ENCODE data around the gene DGKE. TPM values are rescaled to one million over a fixed set of nuclear protein-coding genes. Genes with fewer than 3 reads are reported as not detected.

The DGKE gene
- total RNA-seq, 1 experiment from 2014 or later: 8.5 TPM

DNA sequence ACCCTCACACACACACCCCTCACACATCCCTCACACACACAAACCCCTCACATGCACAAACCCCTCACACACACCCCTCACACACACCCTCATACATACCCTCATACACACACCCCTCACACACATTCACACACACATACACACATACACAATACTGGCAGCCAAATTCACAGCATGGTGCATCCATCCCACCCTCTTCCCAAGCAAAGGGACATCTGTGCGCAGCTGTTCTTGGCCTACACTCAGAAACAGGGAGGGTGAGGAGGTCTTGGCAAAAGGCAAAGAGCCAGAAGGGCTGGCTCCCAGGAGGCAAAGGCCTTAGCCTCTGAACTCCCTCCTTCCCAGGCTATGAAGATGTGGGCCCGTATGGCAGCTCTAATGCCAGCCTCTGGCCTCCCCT, 23.6 kb upstream of the DGKE start:
- POLR2A ChIA-PET: no interaction called here
- DNase-seq (ENCODE audit: low spot score): no peak
- Mint-ChIP-seq H3K9me3 (no peaks in the 10 kb centered on the region), H3K27ac (no peak overlapping the region), H3K36me3 (0 out of 2 replicates have a peak, but pooled peaks cover 3% of the 10 kb centered on the region), H3K4me1 (peaks cover 3% of the 10 kb centered on the region; the same call in 1 of the 2 replicates), H3K27me3 (ENCODE audit: low read depth) (no peaks in the 10 kb centered on the region), H3K4me3 (no peak overlapping the region)
- TF ChIP-seq ZNF138 (CRISPR knock-in tag; conservative IDR thresholded peaks at IDR 0.05) (no peak), ZBTB21 (CRISPR knock-in tag; IDR thresholded peaks at IDR 0.05; ENCODE audit: borderline replicate concordance) (no peak), ZMAT4 (CRISPR knock-in tag; IDR thresholded peaks at IDR 0.05) (no peak), AFF4 (CRISPR knock-in tag; IDR thresholded peaks at IDR 0.05; ENCODE audit: borderline replicate concordance) (no peak)
- TF ChIP-seq, protein P1, sequence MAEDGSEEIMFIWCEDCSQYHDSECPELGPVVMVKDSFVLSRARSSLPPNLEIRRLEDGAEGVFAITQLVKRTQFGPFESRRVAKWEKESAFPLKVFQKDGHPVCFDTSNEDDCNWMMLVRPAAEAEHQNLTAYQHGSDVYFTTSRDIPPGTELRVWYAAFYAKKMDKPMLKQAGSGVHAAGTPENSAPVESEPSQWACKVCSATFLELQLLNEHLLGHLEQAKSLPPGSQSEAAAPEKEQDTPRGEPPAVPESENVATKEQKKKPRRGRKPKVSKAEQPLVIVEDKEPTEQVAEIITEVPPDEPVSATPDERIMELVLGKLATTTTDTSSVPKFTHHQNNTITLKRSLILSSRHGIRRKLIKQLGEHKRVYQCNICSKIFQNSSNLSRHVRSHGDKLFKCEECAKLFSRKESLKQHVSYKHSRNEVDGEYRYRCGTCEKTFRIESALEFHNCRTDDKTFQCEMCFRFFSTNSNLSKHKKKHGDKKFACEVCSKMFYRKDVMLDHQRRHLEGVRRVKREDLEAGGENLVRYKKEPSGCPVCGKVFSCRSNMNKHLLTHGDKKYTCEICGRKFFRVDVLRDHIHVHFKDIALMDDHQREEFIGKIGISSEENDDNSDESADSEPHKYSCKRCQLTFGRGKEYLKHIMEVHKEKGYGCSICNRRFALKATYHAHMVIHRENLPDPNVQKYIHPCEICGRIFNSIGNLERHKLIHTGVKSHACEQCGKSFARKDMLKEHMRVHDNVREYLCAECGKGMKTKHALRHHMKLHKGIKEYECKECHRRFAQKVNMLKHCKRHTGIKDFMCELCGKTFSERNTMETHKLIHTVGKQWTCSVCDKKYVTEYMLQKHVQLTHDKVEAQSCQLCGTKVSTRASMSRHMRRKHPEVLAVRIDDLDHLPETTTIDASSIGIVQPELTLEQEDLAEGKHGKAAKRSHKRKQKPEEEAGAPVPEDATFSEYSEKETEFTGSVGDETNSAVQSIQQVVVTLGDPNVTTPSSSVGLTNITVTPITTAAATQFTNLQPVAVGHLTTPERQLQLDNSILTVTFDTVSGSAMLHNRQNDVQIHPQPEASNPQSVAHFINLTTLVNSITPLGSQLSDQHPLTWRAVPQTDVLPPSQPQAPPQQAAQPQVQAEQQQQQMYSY (CRISPR knock-in tag; IDR thresholded peaks at IDR 0.05): no peak
- TF ChIP-seq, protein P2, sequence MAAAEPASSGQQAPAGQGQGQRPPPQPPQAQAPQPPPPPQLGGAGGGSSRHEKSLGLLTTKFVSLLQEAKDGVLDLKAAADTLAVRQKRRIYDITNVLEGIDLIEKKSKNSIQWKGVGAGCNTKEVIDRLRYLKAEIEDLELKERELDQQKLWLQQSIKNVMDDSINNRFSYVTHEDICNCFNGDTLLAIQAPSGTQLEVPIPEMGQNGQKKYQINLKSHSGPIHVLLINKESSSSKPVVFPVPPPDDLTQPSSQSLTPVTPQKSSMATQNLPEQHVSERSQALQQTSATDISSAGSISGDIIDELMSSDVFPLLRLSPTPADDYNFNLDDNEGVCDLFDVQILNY (CRISPR knock-in tag; IDR thresholded peaks at IDR 0.05): no peak
- TF ChIP-seq, protein P3, sequence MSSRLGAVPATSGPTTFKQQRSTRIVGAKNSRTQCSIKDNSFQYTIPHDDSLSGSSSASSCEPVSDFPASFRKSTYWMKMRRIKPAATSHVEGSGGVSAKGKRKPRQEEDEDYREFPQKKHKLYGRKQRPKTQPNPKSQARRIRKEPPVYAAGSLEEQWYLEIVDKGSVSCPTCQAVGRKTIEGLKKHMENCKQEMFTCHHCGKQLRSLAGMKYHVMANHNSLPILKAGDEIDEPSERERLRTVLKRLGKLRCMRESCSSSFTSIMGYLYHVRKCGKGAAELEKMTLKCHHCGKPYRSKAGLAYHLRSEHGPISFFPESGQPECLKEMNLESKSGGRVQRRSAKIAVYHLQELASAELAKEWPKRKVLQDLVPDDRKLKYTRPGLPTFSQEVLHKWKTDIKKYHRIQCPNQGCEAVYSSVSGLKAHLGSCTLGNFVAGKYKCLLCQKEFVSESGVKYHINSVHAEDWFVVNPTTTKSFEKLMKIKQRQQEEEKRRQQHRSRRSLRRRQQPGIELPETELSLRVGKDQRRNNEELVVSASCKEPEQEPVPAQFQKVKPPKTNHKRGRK (CRISPR knock-in tag; IDR thresholded peaks at IDR 0.05; ENCODE audit: borderline replicate concordance): no peak
- TF ChIP-seq, protein P4, sequence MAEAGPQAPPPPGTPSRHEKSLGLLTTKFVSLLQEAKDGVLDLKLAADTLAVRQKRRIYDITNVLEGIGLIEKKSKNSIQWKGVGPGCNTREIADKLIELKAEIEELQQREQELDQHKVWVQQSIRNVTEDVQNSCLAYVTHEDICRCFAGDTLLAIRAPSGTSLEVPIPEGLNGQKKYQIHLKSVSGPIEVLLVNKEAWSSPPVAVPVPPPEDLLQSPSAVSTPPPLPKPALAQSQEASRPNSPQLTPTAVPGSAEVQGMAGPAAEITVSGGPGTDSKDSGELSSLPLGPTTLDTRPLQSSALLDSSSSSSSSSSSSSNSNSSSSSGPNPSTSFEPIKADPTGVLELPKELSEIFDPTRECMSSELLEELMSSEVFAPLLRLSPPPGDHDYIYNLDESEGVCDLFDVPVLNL (CRISPR knock-in tag; IDR thresholded peaks at IDR 0.05; ENCODE audit: borderline replicate concordance, low read depth): no peak
- TF ChIP-seq, protein P5, sequence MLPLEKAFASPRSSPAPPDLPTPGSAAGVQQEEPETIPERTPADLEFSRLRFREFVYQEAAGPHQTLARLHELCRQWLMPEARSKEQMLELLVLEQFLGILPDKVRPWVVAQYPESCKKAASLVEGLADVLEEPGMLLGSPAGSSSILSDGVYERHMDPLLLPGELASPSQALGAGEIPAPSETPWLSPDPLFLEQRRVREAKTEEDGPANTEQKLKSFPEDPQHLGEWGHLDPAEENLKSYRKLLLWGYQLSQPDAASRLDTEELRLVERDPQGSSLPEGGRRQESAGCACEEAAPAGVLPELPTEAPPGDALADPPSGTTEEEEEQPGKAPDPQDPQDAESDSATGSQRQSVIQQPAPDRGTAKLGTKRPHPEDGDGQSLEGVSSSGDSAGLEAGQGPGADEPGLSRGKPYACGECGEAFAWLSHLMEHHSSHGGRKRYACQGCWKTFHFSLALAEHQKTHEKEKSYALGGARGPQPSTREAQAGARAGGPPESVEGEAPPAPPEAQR (CRISPR knock-in tag; IDR thresholded peaks at IDR 0.05): no peak
- ATAC-seq: no peak
- CTCF ChIA-PET: no interaction called here

Data from WTC11 (cell line).